Esophagus squamous epithelium (tissue), 5 donors: ENCODE data around the gene PXYLP1. TPM values are rescaled to one million over a fixed set of nuclear protein-coding genes. Genes with fewer than 3 reads are reported as not detected.

Experiments
- DNase-seq: peaks from one replicate; lab custom pipeline; 2025; lab: John Stamatoyannopoulos, UW
- H3K27ac ChIP-seq, 4 donors: fragments of 200-600 bp; sonication (generic); one replicate each; pipeline ENCODE4 v1.5.1; 2016 to 2019; ENCODE audit warnings: mild to moderate bottlenecking in 1 of 4
- H3K27me3 ChIP-seq, 4 donors: fragments of 200-600 bp; sonication (generic); 1 replicate in 3 of 4; 2 replicates in 1 of 4; pipeline versions ENCODE4 v1.5.1 to v1.6.0; 2017 to 2021; ENCODE audit warnings: antibody characterized with exemption in 1 of 4
- H3K36me3 ChIP-seq, 3 donors: fragments of 200-600 bp; sonication (generic); one replicate each; pipeline ENCODE4 v1.5.1; 2016 to 2019
- H3K4me1 ChIP-seq, 3 donors: fragments of 200-600 bp; sonication (generic); one replicate each; pipeline ENCODE4 v1.5.1; 2017 to 2019
- H3K4me3 ChIP-seq, 4 donors: fragments of 200-600 bp; sonication (generic); 1 replicate in 3 of 4; 2 replicates in 1 of 4; pipeline ENCODE4 v1.5.1; 2016 to 2019; ENCODE audit warnings: mild to moderate bottlenecking in 2 of 4, moderate library complexity in 1 of 4
- H3K9me3 ChIP-seq, 3 donors: fragments of 200-600 bp; sonication (generic); one replicate each; pipeline ENCODE4 v1.5.1; 2016 to 2019
- POLR2A ChIP-seq, 4 donors: fragments of 450-650 bp; IDR thresholded peaks; one replicate each; pipeline ENCODE4 v1.6.1; 2017; ENCODE audit warnings: antibody characterized with exemption in 4 of 4, mild to moderate bottlenecking in 4 of 4, moderate library complexity in 3 of 4
- whole genome bisulfite sequencing, 2 donors: methylation state at CpG; one replicate each; pipeline ENCODE4 v1.1.5; 2018; 5-methylcytosine and 5-hydroxymethylcytosine counted together
- intact Hi-C: fragments of 100-400 bp; cut with DNase I; formaldehyde crosslinking; loops from one replicate; pipeline ENCODE4 v1.15.0; 2022
- total RNA-seq, 4 donors: library from RNA; depleted of rRNA; stranded (reverse); fragments of >200 nt; gene quantifications; one replicate each; pipeline ENCODE4 v1.1.0, GENCODE V29; 2016
- TF ChIP-seq, protein P1 (sequence below), 6 experiments: fragments of 450-650 bp in 4 of 6; fragments of 200-600 bp in 2 of 6; sonication (generic) in 2 of 6; IDR thresholded peaks; one replicate each; pipeline ENCODE4 v1.5.1; 2016 to 2019; ENCODE audit warnings: antibody characterized with exemption in 6 of 6, mild to moderate bottlenecking in 4 of 6, moderate library complexity in 4 of 6
- donor health status: DM: yes; HTN: yes; CAD: no.

Gene PXYLP1
- total RNA-seq, 4 donors from 2014 or later: 2.9 to 7.8 (median 4.1) TPM

DNA sequence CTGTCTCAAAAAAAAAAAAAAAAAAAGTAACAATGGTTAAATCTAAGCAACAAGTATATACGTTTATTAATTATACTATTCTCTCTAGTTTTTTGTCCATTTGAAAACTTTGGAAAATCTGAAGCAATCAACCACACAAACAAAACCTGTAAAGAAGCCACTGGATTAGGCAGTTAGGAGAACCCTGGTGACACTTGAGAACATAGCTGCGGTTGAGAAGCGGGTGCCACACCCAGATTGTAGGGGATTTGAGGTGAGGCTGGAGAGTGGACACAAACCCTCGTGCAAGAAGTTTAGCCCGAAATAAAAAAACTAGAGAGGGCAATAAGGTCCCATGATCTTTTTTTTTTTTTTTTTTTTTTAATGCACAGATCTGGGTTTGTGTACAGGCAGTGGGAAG is 110.8 kb downstream of the PXYLP1 start:
- WGBS, 2 donors: 75 to 79% methylated on average over 5 of the region's 5 CpGs
- Histone ChIP-seq H3K36me3 (no peaks in the 10 kb centered on the region), H3K27ac (no peak overlapping the region), H3K4me3 (no peak overlapping the region), H3K9me3 (no peaks in the 10 kb centered on the region), H3K27me3 (peaks cover 0 to 99% (median 0%) of the 10 kb centered on the region in 4 donors), H3K4me1 (no peaks in the 10 kb centered on the region)
- TF ChIP-seq POLR2A (IDR thresholded peaks at IDR 0.05): no peak
- TF ChIP-seq, protein P1, sequence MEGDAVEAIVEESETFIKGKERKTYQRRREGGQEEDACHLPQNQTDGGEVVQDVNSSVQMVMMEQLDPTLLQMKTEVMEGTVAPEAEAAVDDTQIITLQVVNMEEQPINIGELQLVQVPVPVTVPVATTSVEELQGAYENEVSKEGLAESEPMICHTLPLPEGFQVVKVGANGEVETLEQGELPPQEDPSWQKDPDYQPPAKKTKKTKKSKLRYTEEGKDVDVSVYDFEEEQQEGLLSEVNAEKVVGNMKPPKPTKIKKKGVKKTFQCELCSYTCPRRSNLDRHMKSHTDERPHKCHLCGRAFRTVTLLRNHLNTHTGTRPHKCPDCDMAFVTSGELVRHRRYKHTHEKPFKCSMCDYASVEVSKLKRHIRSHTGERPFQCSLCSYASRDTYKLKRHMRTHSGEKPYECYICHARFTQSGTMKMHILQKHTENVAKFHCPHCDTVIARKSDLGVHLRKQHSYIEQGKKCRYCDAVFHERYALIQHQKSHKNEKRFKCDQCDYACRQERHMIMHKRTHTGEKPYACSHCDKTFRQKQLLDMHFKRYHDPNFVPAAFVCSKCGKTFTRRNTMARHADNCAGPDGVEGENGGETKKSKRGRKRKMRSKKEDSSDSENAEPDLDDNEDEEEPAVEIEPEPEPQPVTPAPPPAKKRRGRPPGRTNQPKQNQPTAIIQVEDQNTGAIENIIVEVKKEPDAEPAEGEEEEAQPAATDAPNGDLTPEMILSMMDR (IDR thresholded peaks at IDR 0.05): no peak
- DNase-seq: no peak
- intact Hi-C loops: no loop called here

DNA sequence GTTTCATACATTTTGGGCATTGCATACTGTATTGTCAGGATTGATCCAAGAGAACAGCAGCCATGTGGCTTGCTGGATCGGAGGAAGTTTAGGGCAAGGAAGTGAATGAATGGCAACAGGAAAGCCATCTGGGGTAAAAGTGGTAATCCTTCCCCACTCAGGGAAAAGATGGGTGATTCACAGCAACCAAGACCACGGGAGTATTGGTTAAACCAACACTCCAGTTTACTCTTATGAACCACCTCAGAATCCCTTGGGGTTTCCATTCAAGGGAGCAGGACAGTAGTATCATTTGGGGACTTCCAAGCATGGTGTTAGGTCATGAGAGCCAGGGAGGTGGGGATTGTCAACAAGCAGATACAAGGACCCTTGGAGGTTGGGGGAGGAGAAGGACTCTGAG is 111.5 kb downstream of the PXYLP1 start:
- TF ChIP-seq, protein P1 (IDR thresholded peaks at IDR 0.05): no peak
- no peak for TF ChIP-seq POLR2A (IDR thresholded peaks at IDR 0.05)
- Histone ChIP-seq H3K27me3 (peaks cover 0 to 99% (median 0%) of the 10 kb centered on the region in 4 donors), H3K27ac (no peak overlapping the region), H3K9me3 (no peaks in the 10 kb centered on the region), H3K36me3 (no peaks in the 10 kb centered on the region), H3K4me1 (no peaks in the 10 kb centered on the region), H3K4me3 (no peak overlapping the region)
- intact Hi-C loops: no loop called here
- WGBS, 2 donors: 45 to 75% methylated on average over 2 of the region's 2 CpGs
- no peak for DNase-seq

DNA sequence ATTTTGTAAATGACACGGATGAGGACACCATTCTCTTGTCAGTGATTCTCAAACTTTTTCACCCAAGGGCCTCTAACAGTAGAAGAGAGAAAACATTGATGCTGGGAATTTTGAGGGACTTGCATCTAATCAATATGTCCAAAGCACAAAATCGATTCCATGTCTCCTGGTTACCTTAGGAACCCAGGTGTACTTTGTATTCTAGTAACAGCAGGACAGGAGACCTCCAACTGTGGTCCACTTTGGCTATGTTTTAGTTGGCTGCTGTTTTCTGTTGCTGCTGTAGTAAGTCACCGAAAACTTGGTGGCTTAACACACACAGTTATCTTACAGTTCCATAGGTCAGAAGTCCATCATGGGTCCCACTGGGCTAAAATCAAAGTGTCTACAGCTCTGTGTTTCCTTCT is 112.2 kb downstream of the PXYLP1 start:
- Histone ChIP-seq H3K27ac (no peak overlapping the region), H3K36me3 (no peaks in the 10 kb centered on the region), H3K9me3 (no peaks in the 10 kb centered on the region), H3K4me1 (no peaks in the 10 kb centered on the region), H3K4me3 (no peak overlapping the region), H3K27me3 (peaks cover 0 to 99% (median 0%) of the 10 kb centered on the region in 4 donors)
- intact Hi-C loops: no loop called here
- no peak for DNase-seq
- no peak for TF ChIP-seq POLR2A (IDR thresholded peaks at IDR 0.05)
- TF ChIP-seq, protein P1 (IDR thresholded peaks at IDR 0.05): no peak
- WGBS, 2 donors: 71 to 74% methylated on average over 2 to 3 of the region's 3 CpGs

Other genes starting within 250 kb of the PXYLP1 start
- not detected for gene SPSB4, start 180.5 kb upstream of the PXYLP1 start, total RNA-seq
- 10 to 100 TPM; 15.6 to 54.4 (median 33.1) TPM for gene ZBTB38, start 136.7 kb downstream of the PXYLP1 start, total RNA-seq